ENCODE results near the gene RPS15. TPM values are rescaled to one million over a fixed set of nuclear protein-coding genes. Genes with fewer than 3 reads are reported as not detected.

Gene RPS15
- total RNA-seq, 1 donor from 2014 or later, result 1,918 TPM

- Mint-ChIP-seq H3K27me3 (ENCODE audit: insufficient read depth, low read depth) (peaks cover 2% of the 10 kb centered on the region), H3K4me3 (no peak overlapping the region)
- H3K36me3 ChIP-seq, result no peaks in the 10 kb centered on the region
Measured at GRCh38 chr19:1396768-1397679, 41.2 kb upstream of the RPS15 start.

GRCh38 chr19:1397838-1398237 is 40.4 kb upstream of the RPS15 start:
- Mint-ChIP-seq H3K4me3 (peak overlapping the region; percentile 21), H3K27me3 (ENCODE audit: insufficient read depth, low read depth) (peaks cover 3% of the 10 kb centered on the region), H3K4me1 (peaks cover 4% of the 10 kb centered on the region), H3K36me3 (no peaks in the 10 kb centered on the region), H3K27ac (peak overlapping the region; percentile 46), H3K9me3 (no peaks in the 10 kb centered on the region)
- Histone ChIP-seq H3K4me1 (no peaks in the 10 kb centered on the region), H3K9me3 (ENCODE audit: low read depth) (no peaks in the 10 kb centered on the region), H4K20me1 (ENCODE audit: low read depth) (peaks cover 24% of the 10 kb centered on the region), H3K27me3 (peaks cover 7% of the 10 kb centered on the region), H2AFZ (replicated peaks) (no peak overlapping the region), H3K27ac (no peak overlapping the region), H3K4me3 (no peak overlapping the region), H3K36me3 (no peaks in the 10 kb centered on the region), H3K4me2 (no peak overlapping the region), H3F3A (ENCODE audit: low read depth) (no peaks in the 10 kb centered on the region), H3K79me2 (ENCODE audit: low read depth) (peaks cover 8% of the 10 kb centered on the region), H3K9ac (no peak overlapping the region)
- TF ChIP-seq EZH2 (IDR thresholded peaks at IDR 0.05), result no peak
- no peak for TF ChIP-seq EZH2phosphoT487 (IDR thresholded peaks at IDR 0.05)
- TF ChIP-seq CTCF (IDR thresholded peaks at IDR 0.05), result no peak
- DNase-seq (ENCODE audit: low spot score), result no peak

More at GRCh38 chr19:1396768-1397679, 41.2 kb upstream of the RPS15 start:
- Mint-ChIP-seq H3K36me3 (peaks cover 5% of the 10 kb centered on the region), H3K9me3 (no peaks in the 10 kb centered on the region), H3K4me1 (peaks cover 2% of the 10 kb centered on the region), H3K27ac (no peak overlapping the region)
- no peaks in the 10 kb centered on the region for H3K4me1 ChIP-seq
- H3K79me2 ChIP-seq (ENCODE audit: low read depth), result peaks cover 8% of the 10 kb centered on the region
- H3K9ac ChIP-seq, result no peak overlapping the region
- H2AFZ ChIP-seq (replicated peaks), result no peak overlapping the region
- no peak for DNase-seq (ENCODE audit: low spot score)
- H3K4me3 ChIP-seq, result no peak overlapping the region
- no peaks in the 10 kb centered on the region for H3F3A ChIP-seq (ENCODE audit: low read depth)
- no peaks in the 10 kb centered on the region for H3K9me3 ChIP-seq (ENCODE audit: low read depth)
- H3K27me3 ChIP-seq, result peaks cover 4% of the 10 kb centered on the region
- H3K4me2 ChIP-seq, result no peak overlapping the region
- no peak for TF ChIP-seq EZH2phosphoT487 (IDR thresholded peaks at IDR 0.05)
- no peak for TF ChIP-seq EZH2 (IDR thresholded peaks at IDR 0.05)
- TF ChIP-seq CTCF (IDR thresholded peaks at IDR 0.05), result no peak
- peaks cover 24% of the 10 kb centered on the region for H4K20me1 ChIP-seq (ENCODE audit: low read depth)
- H3K27ac ChIP-seq, result no peak overlapping the region

- Histone ChIP-seq H3K4me2 (no peak overlapping the region), H3K27ac (no peak overlapping the region), H3K4me3 (no peak overlapping the region), H3F3A (ENCODE audit: low read depth) (peaks cover 6% of the 10 kb centered on the region), H3K36me3 (no peaks in the 10 kb centered on the region), H3K79me2 (ENCODE audit: low read depth) (peaks cover 8% of the 10 kb centered on the region), H3K9me3 (ENCODE audit: low read depth) (no peaks in the 10 kb centered on the region), H4K20me1 (ENCODE audit: low read depth) (peaks cover 21% of the 10 kb centered on the region), H3K27me3 (peaks cover 7% of the 10 kb centered on the region), H2AFZ (replicated peaks) (no peak overlapping the region), H3K4me1 (no peaks in the 10 kb centered on the region), H3K9ac (no peak overlapping the region)
- Mint-ChIP-seq H3K27me3 (ENCODE audit: insufficient read depth, low read depth) (peaks cover 3% of the 10 kb centered on the region), H3K4me3 (no peak overlapping the region), H3K27ac (no peak overlapping the region), H3K36me3 (no peaks in the 10 kb centered on the region), H3K4me1 (peaks cover 9% of the 10 kb centered on the region), H3K9me3 (no peaks in the 10 kb centered on the region)
- DNase-seq (ENCODE audit: low spot score), result no peak
- no peak for TF ChIP-seq EZH2phosphoT487 (IDR thresholded peaks at IDR 0.05)
- TF ChIP-seq CTCF (IDR thresholded peaks at IDR 0.05), result no peak
- TF ChIP-seq EZH2 (IDR thresholded peaks at IDR 0.05), result no peak
Measured at GRCh38 chr19:1399079-1399478, 39.1 kb upstream of the RPS15 start.

Measured in neural progenitor cell (in vitro differentiated cells).